Measurements from ENCODE around the gene TEX19. TPM values are rescaled to one million over a fixed set of nuclear protein-coding genes. Genes with fewer than 3 reads are reported as not detected.

Gene TEX19
- total and polyA plus RNA-seq, 2 donors = not detected

DNA sequence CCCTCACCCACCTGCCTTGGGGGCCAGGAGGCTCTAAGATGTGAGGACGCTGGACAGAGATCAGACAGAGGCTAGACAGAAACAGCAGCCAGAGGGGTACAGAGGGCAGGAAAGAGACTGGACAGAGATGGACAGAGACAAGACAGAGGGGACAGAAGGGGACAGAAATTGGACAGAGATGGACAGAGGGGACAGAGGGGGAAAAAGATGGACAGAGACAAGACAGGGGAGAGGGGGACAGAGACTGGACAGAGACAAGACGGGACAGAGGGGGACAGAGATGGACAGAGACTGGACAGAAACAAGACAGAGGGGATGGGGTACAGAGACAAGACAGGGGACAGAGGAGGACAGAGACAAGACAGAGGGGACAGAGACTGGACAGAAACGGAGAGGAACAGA, 28.7 kb downstream of the TEX19 start:
- H3K4me1 ChIP-seq (ENCODE audit: insufficient read depth) = no peaks in the 10 kb centered on the region
- H3K4me3 ChIP-seq (ENCODE audit: low read depth, low read length) = no peak overlapping the region
- no peak overlapping the region for H3K27ac ChIP-seq (ENCODE audit: low read depth)
- H3K36me3 ChIP-seq (ENCODE audit: insufficient read depth) = no peaks in the 10 kb centered on the region
- DNase-seq (ENCODE audit: extremely low spot score) = no peak
- 55% methylated on average over 3 of the region's 3 CpGs for WGBS

DNA sequence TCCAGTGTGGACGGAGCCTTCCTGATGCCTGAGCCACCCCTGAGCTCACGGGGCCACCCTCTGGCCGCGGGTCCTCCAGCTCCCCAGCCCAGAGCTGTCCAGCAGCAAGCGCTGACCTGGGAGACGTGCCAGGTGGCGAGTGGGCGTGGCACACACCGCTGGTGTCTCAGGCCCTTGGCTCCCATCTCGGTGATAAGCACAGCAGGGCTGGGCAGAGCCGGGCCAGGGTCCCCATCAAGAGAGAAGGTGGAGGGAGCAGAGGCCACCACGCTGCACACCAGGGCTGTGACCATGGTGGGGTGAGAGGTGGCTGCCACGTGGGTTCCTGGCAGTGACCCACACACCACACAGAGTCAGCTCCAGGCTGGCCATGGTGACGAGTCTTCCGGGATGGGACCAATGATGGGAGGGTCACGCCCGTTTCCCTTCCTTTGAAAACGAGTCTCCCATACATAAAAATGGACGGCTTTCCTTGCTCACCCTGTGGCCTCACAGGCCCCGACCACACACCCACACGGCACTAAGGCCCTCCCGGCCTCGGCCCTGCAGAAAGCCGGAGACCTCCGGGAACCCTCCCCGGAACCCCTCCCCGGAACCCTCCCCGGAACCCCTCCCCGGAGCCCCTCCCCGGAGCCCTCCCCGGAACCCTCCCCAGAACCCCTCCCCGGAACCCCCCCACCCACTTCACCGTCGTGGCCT, 29.3 kb downstream of the TEX19 start:
- no peaks in the 10 kb centered on the region for H3K36me3 ChIP-seq (ENCODE audit: insufficient read depth)
- H3K27ac ChIP-seq (ENCODE audit: low read depth) = no peak overlapping the region
- no peak for DNase-seq (ENCODE audit: extremely low spot score)
- WGBS = 68% methylated on average over 34 of the region's 34 CpGs
- H3K4me3 ChIP-seq (ENCODE audit: low read depth, low read length) = no peak overlapping the region
- no peaks in the 10 kb centered on the region for H3K4me1 ChIP-seq (ENCODE audit: insufficient read depth)

DNA sequence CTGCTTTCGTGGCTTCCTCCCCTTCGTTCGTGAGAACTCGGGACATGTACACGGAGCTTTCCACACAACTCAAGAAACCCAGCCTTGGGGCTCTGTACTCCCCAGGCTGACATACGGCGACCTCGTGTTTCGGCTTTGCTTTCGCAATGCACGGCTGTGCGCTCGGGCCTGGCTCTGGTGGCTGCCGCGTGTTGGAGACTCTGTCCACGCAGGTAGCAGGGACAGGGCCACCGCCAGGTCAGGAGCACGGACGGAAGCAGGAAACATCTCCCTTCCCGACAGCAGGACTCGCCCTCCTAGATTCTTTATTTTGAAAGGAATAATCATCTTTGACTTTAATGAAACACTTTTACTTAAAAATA, 29.9 kb downstream of the TEX19 start:
- DNase-seq (ENCODE audit: extremely low spot score) = no peak
- H3K27ac ChIP-seq (ENCODE audit: low read depth) = no peak overlapping the region
- H3K4me1 ChIP-seq (ENCODE audit: insufficient read depth) = no peaks in the 10 kb centered on the region
- no peak overlapping the region for H3K4me3 ChIP-seq (ENCODE audit: low read depth, low read length)
- no peaks in the 10 kb centered on the region for H3K36me3 ChIP-seq (ENCODE audit: insufficient read depth)
- WGBS = 81% methylated on average over 21 of the region's 21 CpGs

DNA sequence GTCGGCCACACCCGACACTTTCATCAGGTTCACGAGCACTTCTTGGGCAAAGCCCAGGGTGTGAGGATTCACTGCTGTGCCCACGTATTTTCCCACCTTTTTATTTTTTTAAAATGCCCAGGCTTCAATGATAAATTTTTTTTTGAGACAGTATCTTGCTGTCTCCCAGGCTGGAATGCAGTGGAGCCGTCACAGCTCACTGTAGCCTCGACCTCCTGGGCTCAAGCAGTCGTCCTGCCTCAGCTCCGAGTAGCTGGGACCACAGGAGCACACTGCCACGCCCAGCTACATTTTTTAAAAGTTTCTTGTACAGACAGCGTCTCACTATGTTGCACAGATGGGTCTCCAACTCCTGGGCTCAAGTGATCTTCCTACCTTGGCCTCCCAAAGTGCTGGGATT, 30.3 kb downstream of the TEX19 start:
- Histone ChIP-seq H3K4me3 (ENCODE audit: low read depth, low read length) (no peak overlapping the region), H3K36me3 (ENCODE audit: insufficient read depth) (no peaks in the 10 kb centered on the region), H3K27ac (ENCODE audit: low read depth) (no peak overlapping the region), H3K4me1 (ENCODE audit: insufficient read depth) (no peaks in the 10 kb centered on the region)
- no peak for DNase-seq (ENCODE audit: extremely low spot score)
- WGBS = 86% methylated on average over 10 of the region's 10 CpGs

DNA sequence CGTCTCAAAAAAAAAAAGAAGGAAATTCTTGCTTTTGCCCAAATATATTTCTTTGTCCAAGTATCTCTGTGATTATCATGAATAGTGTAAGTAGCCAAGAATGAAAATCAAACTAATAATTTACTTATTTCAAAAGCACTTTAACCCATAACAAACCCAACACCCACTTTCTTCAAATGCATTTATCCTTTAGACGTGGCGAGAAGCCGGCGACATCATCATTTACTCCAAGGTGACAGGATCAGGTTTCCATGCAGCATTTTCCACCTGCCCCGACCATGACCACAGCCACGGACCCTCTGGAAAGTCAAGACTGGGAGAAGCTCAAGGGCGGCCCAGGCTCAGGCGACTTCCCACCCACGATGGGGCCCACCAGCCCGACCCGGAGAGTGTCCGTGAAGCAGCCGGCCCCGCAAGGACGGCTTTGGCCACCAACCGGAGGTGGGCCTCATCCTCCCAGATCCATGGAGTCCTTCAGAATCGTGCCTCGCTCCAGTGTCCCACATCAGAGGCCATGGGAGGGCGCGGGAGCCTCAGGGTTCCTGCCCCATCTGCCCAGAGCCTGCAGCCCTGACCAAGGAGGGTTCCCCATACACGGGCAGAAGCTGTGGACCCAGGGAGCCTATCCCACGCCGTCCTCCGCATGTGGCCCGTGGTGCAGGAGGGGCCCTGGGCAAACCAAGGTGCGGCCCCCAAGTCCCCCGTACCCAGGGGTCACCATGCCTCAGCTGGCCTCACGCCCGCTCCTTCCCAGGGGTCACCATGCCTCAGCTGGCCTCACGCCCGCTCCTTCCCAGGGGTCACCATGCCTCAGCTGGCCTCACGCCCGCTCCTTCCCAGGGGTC, 31.2 kb downstream of the TEX19 start:
- H3K36me3 ChIP-seq (ENCODE audit: insufficient read depth) = no peaks in the 10 kb centered on the region
- H3K4me3 ChIP-seq (ENCODE audit: low read depth, low read length) = no peak overlapping the region
- H3K27ac ChIP-seq (ENCODE audit: low read depth) = no peak overlapping the region
- WGBS = 95% methylated on average over 32 of the region's 34 CpGs
- no peaks in the 10 kb centered on the region for H3K4me1 ChIP-seq (ENCODE audit: insufficient read depth)
- DNase-seq (ENCODE audit: extremely low spot score) = no peak

DNA sequence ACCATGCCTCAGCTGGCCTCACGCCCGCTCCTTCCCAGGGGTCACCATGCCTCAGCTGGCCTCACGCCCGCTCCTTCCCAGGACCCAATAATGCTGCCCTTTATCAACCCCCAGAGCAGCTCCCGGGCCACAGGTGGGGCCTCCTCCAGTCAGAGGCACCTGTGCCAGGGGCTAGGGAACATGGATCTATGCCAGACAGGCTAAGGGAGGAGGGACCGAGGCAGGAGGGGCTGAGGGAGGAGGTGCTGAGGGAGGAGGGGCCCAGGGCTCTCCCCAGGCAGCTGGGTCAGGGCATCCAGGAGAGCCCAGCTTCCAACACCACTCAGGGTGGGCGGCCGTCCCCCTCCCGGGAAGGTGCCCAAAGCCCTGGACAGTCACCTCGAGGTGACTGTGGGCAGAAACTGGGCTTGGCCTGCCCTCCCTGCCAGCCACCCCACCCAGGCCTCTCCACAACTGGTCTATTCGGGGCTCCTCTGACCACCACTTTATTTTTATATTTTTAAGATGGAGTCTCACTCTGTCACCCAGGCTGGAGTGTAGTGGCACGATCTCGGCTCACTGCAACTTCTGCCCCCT, 31.9 kb downstream of the TEX19 start:
- H3K36me3 ChIP-seq (ENCODE audit: insufficient read depth) = no peaks in the 10 kb centered on the region
- H3K4me3 ChIP-seq (ENCODE audit: low read depth, low read length) = no peak overlapping the region
- DNase-seq (ENCODE audit: extremely low spot score) = no peak
- H3K27ac ChIP-seq (ENCODE audit: low read depth) = no peak overlapping the region
- WGBS = 93% methylated on average over 13 of the region's 13 CpGs
- no peaks in the 10 kb centered on the region for H3K4me1 ChIP-seq (ENCODE audit: insufficient read depth)

DNA sequence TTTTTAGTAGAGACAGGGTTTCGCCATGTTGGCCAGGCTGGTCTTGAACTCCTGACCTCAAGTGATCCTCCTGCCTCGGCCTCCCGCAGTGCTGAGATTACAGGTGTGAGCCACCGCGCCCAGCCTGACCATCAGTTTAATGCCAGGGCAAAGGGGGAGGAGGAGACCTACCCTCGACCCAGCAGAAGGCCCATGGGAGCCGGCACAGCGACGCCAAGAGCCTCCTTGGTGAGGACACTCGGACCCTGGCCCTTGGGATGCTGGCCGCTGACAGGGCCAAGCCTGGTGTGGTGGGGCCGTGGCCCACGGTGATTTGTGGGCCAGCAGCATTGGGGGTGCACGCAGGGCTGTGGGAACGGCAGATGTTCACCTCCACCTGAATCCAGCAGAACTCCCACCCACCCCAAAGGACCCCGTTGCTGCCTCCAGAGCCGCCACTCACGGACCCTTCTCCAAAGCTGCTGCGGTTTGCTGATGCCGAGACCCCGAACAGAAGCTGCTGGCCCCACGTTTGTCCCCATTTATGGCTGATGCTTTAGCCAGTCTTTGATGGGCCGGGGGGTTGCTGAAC, 32.5 kb downstream of the TEX19 start:
- Histone ChIP-seq H3K27ac (ENCODE audit: low read depth) (no peak overlapping the region), H3K4me1 (ENCODE audit: insufficient read depth) (no peaks in the 10 kb centered on the region), H3K36me3 (ENCODE audit: insufficient read depth) (no peaks in the 10 kb centered on the region), H3K4me3 (ENCODE audit: low read depth, low read length) (no peak overlapping the region)
- DNase-seq (ENCODE audit: extremely low spot score) = no peak
- 93% methylated on average over 23 of the region's 23 CpGs for WGBS

DNA sequence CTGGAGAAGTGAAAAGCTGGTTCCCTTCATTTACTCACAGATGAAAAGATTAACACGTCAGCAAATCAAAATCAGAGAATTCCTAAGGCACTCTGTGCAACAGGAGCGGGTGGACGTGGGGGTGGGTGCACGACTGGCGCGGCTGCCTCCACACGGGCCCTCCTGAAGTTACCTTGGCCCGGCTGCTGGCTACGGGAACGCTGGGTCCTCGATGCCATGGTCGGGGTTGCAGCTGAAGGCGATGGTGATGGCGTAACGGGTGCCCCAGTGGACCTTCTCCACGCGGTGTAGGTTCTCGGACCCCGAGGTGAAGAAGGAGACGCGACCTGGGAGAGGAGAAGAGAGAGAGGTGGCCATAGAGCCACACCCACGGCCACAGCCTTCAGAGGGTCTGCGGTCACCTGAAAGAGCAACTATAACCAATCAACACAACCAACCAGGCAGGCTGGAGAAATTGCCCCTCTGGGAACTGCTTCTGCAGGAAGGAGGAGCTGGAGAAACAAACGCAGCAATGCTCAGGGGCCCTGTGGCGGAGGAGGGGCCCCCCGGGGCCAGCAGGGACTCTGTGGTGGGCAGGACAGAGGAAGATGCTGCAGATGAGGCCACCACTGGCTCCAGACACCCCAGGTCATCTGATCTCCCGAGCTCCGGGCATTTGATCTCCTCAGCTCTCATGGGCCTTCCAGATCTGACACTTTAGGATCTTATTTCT, 33.3 kb downstream of the TEX19 start:
- WGBS = 92% methylated on average over 28 of the region's 28 CpGs
- no peaks in the 10 kb centered on the region for H3K36me3 ChIP-seq (ENCODE audit: insufficient read depth)
- H3K4me1 ChIP-seq (ENCODE audit: insufficient read depth) = no peaks in the 10 kb centered on the region
- H3K27ac ChIP-seq (ENCODE audit: low read depth) = no peak overlapping the region
- H3K4me3 ChIP-seq (ENCODE audit: low read depth, low read length) = no peak overlapping the region
- DNase-seq (ENCODE audit: extremely low spot score) = no peak

DNA sequence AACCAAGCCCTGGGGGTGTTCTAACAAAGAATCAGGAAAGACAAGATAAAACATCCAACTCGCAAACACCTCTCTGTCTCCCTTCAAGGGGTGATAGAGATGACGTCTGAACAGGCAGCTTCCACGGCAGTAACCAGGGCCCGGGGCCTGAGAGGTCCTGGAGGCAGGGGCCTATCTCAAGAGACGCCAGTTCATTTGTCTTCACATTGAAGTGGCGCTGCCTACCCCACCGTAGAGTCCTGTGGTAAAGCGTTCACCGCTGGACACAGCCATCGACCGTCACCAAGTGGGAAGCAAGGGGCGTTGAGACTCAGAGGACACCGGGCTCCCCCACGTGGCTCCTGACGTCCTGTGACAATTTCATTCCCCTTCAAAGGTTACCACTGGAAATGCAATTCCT, 33.9 kb downstream of the TEX19 start:
- 87% methylated on average over 15 of the region's 15 CpGs for WGBS
- H3K36me3 ChIP-seq (ENCODE audit: insufficient read depth) = no peaks in the 10 kb centered on the region
- no peak overlapping the region for H3K4me3 ChIP-seq (ENCODE audit: low read depth, low read length)
- DNase-seq (ENCODE audit: extremely low spot score) = no peak
- H3K27ac ChIP-seq (ENCODE audit: low read depth) = no peak overlapping the region
- H3K4me1 ChIP-seq (ENCODE audit: insufficient read depth) = no peaks in the 10 kb centered on the region

DNA sequence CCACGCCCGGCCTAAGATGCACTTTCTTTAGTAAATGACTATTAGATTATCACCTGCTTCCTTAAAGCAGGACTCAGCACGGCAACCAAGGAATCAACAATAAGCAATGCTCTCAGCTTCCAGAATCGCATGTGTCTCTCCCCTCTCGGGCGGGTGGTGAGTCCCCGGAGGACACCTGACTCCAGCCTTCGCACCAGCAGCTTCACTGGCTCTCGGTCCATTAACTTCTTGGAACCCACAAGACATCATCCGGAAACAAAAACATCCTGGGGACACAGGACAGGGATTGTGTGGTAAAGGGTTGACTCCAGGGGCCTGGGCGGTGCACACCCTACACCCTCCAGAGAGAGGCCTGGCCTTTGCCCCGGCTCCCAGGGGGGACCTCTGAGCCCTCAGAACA, 35.2 kb downstream of the TEX19 start:
- whole genome bisulfite sequencing = 97% methylated on average over 12 of the region's 12 CpGs
- Histone ChIP-seq H3K36me3 (ENCODE audit: insufficient read depth) (no peaks in the 10 kb centered on the region), H3K27ac (ENCODE audit: low read depth) (no peak overlapping the region), H3K4me3 (ENCODE audit: low read depth, low read length) (no peak overlapping the region), H3K4me1 (ENCODE audit: insufficient read depth) (no peaks in the 10 kb centered on the region)
- no peak for DNase-seq (ENCODE audit: extremely low spot score)

DNA sequence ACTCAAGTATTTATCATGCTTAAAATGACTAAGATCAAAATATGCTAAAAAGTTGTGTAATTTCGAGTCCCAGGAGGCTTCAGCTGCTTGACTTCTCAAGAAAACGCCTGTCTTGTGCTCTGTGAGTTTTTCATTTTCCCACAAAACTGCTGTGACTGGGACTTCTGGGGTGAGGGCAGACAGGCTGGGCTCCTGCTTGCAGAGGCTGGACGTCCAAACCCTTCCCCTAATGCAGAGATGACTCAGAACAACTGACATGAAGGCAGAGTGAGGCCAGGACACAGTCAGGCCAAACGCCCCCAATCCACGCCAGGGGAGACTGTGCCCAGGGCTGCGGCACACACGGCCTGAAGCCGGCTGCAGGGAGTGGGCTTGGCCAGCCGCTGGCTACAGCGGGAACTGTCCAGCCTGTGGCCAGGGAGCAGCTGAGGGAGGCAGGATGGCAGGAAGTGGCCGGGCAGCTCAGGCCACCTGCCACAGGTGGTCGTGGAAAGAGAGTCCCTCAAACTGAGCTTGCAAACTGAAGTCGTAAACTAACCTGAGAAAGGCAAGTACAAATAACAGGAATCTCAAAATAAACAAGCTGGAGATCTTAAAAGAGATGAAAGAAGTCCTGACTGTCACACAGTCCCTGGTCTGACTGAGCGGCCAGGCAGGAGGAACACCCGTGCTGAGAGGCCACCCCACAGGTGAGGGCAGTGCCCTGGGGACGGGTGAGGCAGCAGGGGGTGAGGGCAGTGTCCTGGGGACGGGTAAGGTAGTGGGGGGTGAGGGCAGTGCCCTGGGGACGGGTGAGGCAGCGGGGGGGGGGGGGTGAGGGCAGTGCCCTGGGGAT, 37.8 kb downstream of the TEX19 start:
- Histone ChIP-seq H3K4me3 (ENCODE audit: low read depth, low read length) (no peak overlapping the region), H3K36me3 (ENCODE audit: insufficient read depth) (no peaks in the 10 kb centered on the region), H3K27ac (ENCODE audit: low read depth) (no peak overlapping the region), H3K4me1 (ENCODE audit: insufficient read depth) (no peaks in the 10 kb centered on the region)
- WGBS = 68% methylated on average over 18 of the region's 19 CpGs
- no peak for DNase-seq (ENCODE audit: extremely low spot score)

DNA sequence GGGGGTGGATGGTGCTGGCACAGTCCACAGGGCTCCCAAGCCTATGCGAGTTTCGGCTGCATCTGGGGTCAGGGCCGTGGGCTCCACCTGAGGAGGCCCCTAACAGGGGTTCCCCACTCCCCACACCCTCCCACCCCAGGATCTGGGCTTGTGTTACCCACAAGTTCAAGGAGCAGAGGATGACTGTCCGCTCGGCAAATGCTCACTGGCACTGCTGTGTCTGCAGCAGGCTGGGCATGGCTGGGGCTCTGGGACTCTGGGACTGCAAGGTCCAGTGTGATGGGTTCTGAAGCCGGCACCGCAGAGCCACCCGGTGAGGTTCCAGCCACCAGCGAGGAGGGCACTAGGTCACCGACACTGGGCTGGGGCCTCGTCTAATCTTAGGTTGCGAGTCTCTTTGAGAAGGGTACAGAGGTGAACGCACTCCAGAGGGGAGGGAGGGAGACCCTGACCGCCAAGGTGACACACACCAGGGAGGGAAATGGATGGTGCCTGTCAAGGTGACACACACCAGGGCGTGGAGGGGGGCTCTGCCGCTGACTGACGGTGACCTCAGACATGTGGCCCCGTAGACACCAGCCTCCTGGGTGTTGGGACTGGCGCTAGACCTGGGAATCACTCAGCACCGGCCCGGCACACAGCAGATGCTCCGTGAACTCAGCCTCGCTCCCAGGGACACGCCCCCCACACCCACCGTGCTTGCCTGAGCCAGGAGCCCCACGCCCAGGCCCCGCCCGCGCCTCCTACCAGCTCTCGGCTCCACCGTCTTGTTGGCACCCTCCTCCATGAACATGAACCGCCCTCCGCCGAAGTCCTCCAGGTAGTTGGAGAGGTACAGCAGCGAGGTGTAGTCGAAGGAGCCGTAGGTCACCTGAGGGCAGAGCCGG, 38.6 kb downstream of the TEX19 start:
- Histone ChIP-seq H3K4me3 (ENCODE audit: low read depth, low read length) (no peak overlapping the region), H3K36me3 (ENCODE audit: insufficient read depth) (no peaks in the 10 kb centered on the region), H3K4me1 (ENCODE audit: insufficient read depth) (no peaks in the 10 kb centered on the region), H3K27ac (ENCODE audit: low read depth) (no peak overlapping the region)
- DNase-seq (ENCODE audit: extremely low spot score) = no peak
- WGBS = 88% methylated on average over 38 of the region's 38 CpGs

Data from urinary bladder (tissue), 4 donors.